ENCODE data around the gene VPS13D.

DNA sequence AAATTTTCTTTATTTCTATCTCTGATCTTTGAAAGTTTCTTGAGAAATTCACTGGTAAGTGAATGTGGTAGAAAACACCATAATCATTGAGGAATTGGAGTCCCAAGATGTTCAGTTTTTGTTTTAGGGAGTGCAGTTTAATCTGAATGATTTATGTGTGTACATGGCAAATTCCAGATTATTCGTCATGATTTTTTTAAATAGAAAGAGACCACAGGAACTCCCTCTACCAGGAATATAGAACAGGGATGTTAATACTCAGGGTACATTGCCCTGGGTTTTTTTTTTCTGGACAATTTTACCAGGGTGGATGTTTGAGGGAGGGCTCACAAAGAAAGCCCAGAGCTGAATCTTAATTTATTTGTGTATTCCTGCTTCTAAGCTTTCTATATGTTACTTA is 109.0 kb downstream of the VPS13D start:
- TF ChIP-seq POLR2AphosphoS5 (IDR thresholded peaks at IDR 0.05; ENCODE audit: insufficient read depth in 1 of 2, low read depth in 1 of 2) (no peak), POLR2A (IDR thresholded peaks at IDR 0.05) (no peak)

All from vagina (tissue), 2 donors.